Measurements from ENCODE around the gene PPP1R17.

DNA sequence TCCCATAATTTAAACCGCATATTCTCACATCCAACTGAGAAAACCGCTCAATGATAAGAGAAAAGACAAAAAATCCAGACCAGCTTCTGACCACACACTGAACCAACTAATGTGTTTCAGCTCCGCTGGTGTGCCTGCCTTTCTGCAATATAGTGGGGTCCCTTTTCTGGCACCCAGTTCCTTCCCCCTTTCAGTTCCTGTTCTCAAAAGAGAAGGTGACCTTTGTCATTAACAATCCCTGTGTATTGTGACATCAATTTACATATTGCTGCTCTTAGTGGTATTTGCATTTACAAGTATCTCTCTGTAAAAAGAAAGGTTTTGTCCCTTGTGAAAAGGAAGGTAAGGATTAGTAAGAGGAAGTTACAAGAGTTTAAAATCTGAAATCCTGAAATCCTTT is 1.4 kb downstream of the PPP1R17 start:
- TF ChIP-seq, protein P1, sequence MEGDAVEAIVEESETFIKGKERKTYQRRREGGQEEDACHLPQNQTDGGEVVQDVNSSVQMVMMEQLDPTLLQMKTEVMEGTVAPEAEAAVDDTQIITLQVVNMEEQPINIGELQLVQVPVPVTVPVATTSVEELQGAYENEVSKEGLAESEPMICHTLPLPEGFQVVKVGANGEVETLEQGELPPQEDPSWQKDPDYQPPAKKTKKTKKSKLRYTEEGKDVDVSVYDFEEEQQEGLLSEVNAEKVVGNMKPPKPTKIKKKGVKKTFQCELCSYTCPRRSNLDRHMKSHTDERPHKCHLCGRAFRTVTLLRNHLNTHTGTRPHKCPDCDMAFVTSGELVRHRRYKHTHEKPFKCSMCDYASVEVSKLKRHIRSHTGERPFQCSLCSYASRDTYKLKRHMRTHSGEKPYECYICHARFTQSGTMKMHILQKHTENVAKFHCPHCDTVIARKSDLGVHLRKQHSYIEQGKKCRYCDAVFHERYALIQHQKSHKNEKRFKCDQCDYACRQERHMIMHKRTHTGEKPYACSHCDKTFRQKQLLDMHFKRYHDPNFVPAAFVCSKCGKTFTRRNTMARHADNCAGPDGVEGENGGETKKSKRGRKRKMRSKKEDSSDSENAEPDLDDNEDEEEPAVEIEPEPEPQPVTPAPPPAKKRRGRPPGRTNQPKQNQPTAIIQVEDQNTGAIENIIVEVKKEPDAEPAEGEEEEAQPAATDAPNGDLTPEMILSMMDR (IDR thresholded peaks at IDR 0.05), result no peak
- TF ChIP-seq POLR2A (IDR thresholded peaks at IDR 0.05) (no peak), POLR2AphosphoS5 (IDR thresholded peaks at IDR 0.05) (no peak)

Measured in breast epithelium (tissue), 3 donors.